Measurements from ENCODE around the gene PTGES3. TPM values are rescaled to one million over a fixed set of nuclear protein-coding genes. Genes with fewer than 3 reads are reported as not detected.
A peak's percentile ranks its signal among the peaks of the same experiment; 100 is the strongest.

PTGES3 gene
- total and polyA plus RNA-seq, 7 donors = 92.8 to 209 (median 156) TPM

GRCh38 chr12:56616925-56617324 lies 71.2 kb downstream of the PTGES3 start:
- Histone ChIP-seq H3K27ac (no peak overlapping the region), H3K4me3 (no peak overlapping the region), H3K27me3 (no peaks in the 10 kb centered on the region), H3K4me1 (peaks cover 0 to 21% (median 8%) of the 10 kb centered on the region in 4 donors), H3K9me3 (no peaks in the 10 kb centered on the region), H3K36me3 (peaks cover 38 to 91% (median 58%) of the 10 kb centered on the region in 4 donors)
- intact Hi-C loops (cut with DNase I) = no loop called here
- peak; percentile 6 for DNase-seq
- TF ChIP-seq EP300 (IDR thresholded peaks at IDR 0.05) = no peak
- TF ChIP-seq POLR2A (IDR thresholded peaks at IDR 0.05) = no peak
- no peak for TF ChIP-seq CTCF (IDR thresholded peaks at IDR 0.05)
- TF ChIP-seq POLR2AphosphoS5 (IDR thresholded peaks at IDR 0.05) = no peak

- Histone ChIP-seq H3K9me3 (no peaks in the 10 kb centered on the region), H3K4me3 (no peak overlapping the region), H3K4me1 (peaks cover 0 to 21% (median 8%) of the 10 kb centered on the region in 4 donors), H3K27me3 (no peaks in the 10 kb centered on the region), H3K27ac (no peak overlapping the region), H3K36me3 (peaks cover 45 to 91% (median 65%) of the 10 kb centered on the region in 4 donors)
- TF ChIP-seq EP300 (IDR thresholded peaks at IDR 0.05) = no peak
- no peak for TF ChIP-seq POLR2A (IDR thresholded peaks at IDR 0.05)
- no peak for TF ChIP-seq POLR2AphosphoS5 (IDR thresholded peaks at IDR 0.05)
- no peak for TF ChIP-seq CTCF (IDR thresholded peaks at IDR 0.05)
- 92 to 96% methylated on average over 3 of the region's 3 CpGs for WGBS, 2 donors
- intact Hi-C loops (cut with DNase I) = no loop called here
- DNase-seq = peak; percentile 22
Measured at GRCh38 chr12:56616244-56616643, 71.8 kb downstream of the PTGES3 start.

- H3K36me3 ChIP-seq = peaks cover 61 to 91% (median 81%) of the 10 kb centered on the region in 4 donors
- WGBS, 2 donors = 88 to 91% methylated on average over 8 of the region's 8 CpGs
- no peak for DNase-seq
- H3K9me3 ChIP-seq = no peaks in the 10 kb centered on the region
- intact Hi-C loops (cut with DNase I) = no loop called here
- no peaks in the 10 kb centered on the region for H3K27me3 ChIP-seq
- no peak for TF ChIP-seq EP300 (IDR thresholded peaks at IDR 0.05)
- H3K27ac ChIP-seq = no peak overlapping the region
- no peak overlapping the region for H3K4me3 ChIP-seq
- peaks cover 0 to 14% (median 6%) of the 10 kb centered on the region in 4 donors for H3K4me1 ChIP-seq
Measured at GRCh38 chr12:56614627-56615026, 73.5 kb downstream of the PTGES3 start.

Small RNA genes lying within 50 kb of the gene (small RNA-seq; reads per million reads assigned to genes)
- gene RN7SL809P (0 reads per million in 3 donors), gene SNORD59A (32,773 to 86,277 (median 58,987) reads per million in 3 donors)

Other genes starting within 250 kb of the PTGES3 start
- gene TIMELESS, start 238.9 kb downstream of the PTGES3 start, total RNA-seq = 1 to 10 TPM; 2.0 to 5.2 (median 3.5) TPM
- 10 to 100 TPM in 1 of 3 donors, 1 to 10 TPM in 2; 1.8 to 15.3 (median 3.2) TPM for gene TIMELESS, start 238.9 kb downstream of the PTGES3 start, polyA plus RNA-seq
- not detected for gene MIP, start 233.6 kb downstream of the PTGES3 start, total RNA-seq
- under 1 TPM in 1 of 3 donors, not detected in 2; 0.09 TPM for gene MIP, start 233.6 kb downstream of the PTGES3 start, polyA plus RNA-seq
- 1 to 10 TPM; 1.7 to 3.1 (median 2.3) TPM for gene SPRYD4, start 219.7 kb downstream of the PTGES3 start, total RNA-seq
- gene SPRYD4, start 219.7 kb downstream of the PTGES3 start, polyA plus RNA-seq = 1 to 10 TPM; 3.0 to 4.6 (median 3.2) TPM
- gene GLS2, start 200.1 kb downstream of the PTGES3 start, total RNA-seq = 1 to 10 TPM in 2 of 4 donors, under 1 TPM in 2; 0.66 to 3.5 (median 2.0) TPM
- gene GLS2, start 200.1 kb downstream of the PTGES3 start, polyA plus RNA-seq = 1 to 10 TPM in 1 of 3 donors, not detected in 2; 1.2 TPM
- gene RBMS2, start 166.5 kb downstream of the PTGES3 start, total RNA-seq = 10 to 100 TPM; 20.6 to 33.0 (median 23.1) TPM
- 10 to 100 TPM in 1 of 3 donors, 1 to 10 TPM in 2; 8.4 to 12.3 (median 9.8) TPM for gene RBMS2, start 166.5 kb downstream of the PTGES3 start, polyA plus RNA-seq
- 10 to 100 TPM; 39.6 to 91.1 (median 46.8) TPM for gene BAZ2A, start 58.0 kb downstream of the PTGES3 start, total RNA-seq
- 10 to 100 TPM; 14.4 to 59.5 (median 25.4) TPM for gene BAZ2A, start 58.0 kb downstream of the PTGES3 start, polyA plus RNA-seq
- 100 to 1,000 TPM; 414 to 487 (median 449) TPM for gene ATP5F1B, start 42.3 kb downstream of the PTGES3 start, total RNA-seq
- 1,000 to 10,000 TPM in 2 of 3 donors, 100 to 1,000 TPM in 1; 899 to 1,730 (median 1,188) TPM for gene ATP5F1B, start 42.3 kb downstream of the PTGES3 start, polyA plus RNA-seq
- 1,000 to 10,000 TPM; 1,056 to 1,536 (median 1,356) TPM for gene NACA, start 37.0 kb upstream of the PTGES3 start, total RNA-seq
- gene NACA, start 37.0 kb upstream of the PTGES3 start, polyA plus RNA-seq = 1,000 to 10,000 TPM; 1,639 to 2,405 (median 1,646) TPM
- 1 to 10 TPM; 3.9 to 7.5 (median 6.5) TPM for gene PRIM1, start 64.0 kb upstream of the PTGES3 start, total RNA-seq
- 10 to 100 TPM in 1 of 3 donors, 1 to 10 TPM in 2; 2.4 to 11.0 (median 5.3) TPM for gene PRIM1, start 64.0 kb upstream of the PTGES3 start, polyA plus RNA-seq
- gene HSD17B6, start 75.0 kb upstream of the PTGES3 start, total RNA-seq = 10 to 100 TPM; 31.0 to 69.2 (median 55.8) TPM
- 1 to 10 TPM in 2 of 3 donors, under 1 TPM in 1; 0.92 to 3.5 (median 1.2) TPM for gene HSD17B6, start 75.0 kb upstream of the PTGES3 start, polyA plus RNA-seq
- under 1 TPM in 1 of 4 donors, not detected in 3; 0.55 TPM for gene SDR9C7, start 246.1 kb upstream of the PTGES3 start, total RNA-seq
- gene SDR9C7, start 246.1 kb upstream of the PTGES3 start, polyA plus RNA-seq = under 1 TPM in 1 of 3 donors, not detected in 2; 0.03 TPM

All from sigmoid colon (tissue), 7 donors.